Colonic mucosa (tissue), 4 donors: ENCODE data around the gene SPTLC2. TPM values are rescaled to one million over a fixed set of nuclear protein-coding genes. Genes with fewer than 3 reads are reported as not detected.
A peak's percentile ranks its signal among the peaks of the same experiment; 100 is the strongest.

Experiments used
- DNase-seq: peaks from one replicate; pipeline ENCODE4 v3.0.0-alpha.2; 2020
- H3K27ac ChIP-seq: fragments of 200-600 bp; one replicate; pipeline ENCODE4 v1.8.0; 2021
- H3K27me3 ChIP-seq: fragments of 200-600 bp; one replicate; pipeline ENCODE4 v1.8.0; 2021
- H3K36me3 ChIP-seq: fragments of 200-600 bp; one replicate; pipeline ENCODE4 v1.8.0; 2021
- H3K4me1 ChIP-seq: fragments of 200-600 bp; one replicate; pipeline ENCODE4 v1.8.0; 2021; ENCODE audit warnings: mild to moderate bottlenecking
- H3K4me3 ChIP-seq: fragments of 200-600 bp; one replicate; pipeline ENCODE4 v1.8.0; 2021
- H3K9ac ChIP-seq, 2 donors: one replicate each; pipeline ENCODE4 v1.7.0; 2013; ENCODE audit warnings: control low read depth in 2 of 2, low read depth in 2 of 2, low read length in 2 of 2
- H3K9me3 ChIP-seq: fragments of 200-600 bp; one replicate; pipeline ENCODE4 v1.8.0; 2021
- CTCF ChIP-seq: fragments of 200-600 bp; IDR thresholded peaks from one replicate; pipeline ENCODE4 v1.8.0; 2022; ENCODE audit warnings: antibody characterized with exemption, mild to moderate bottlenecking
- intact Hi-C: fragments of 100-400 bp; cut with DNase I; formaldehyde crosslinking; loops from one replicate; pipeline ENCODE4 v1.14.1; 2022
- total RNA-seq, 2 donors: library from RNA; stranded (reverse); fragmentation: NEBNext Ultra II Directional in 1 of 2; extraction: Animal tissue kit (Norgen Biotek cat#: 25700) in 1 of 2; gene quantifications; one replicate each; pipeline ENCODE4 v1.2.1, GENCODE V29; 2021
- donor health status: healthy.
- donor health status: DM: no; HTN: no; CAD: no.
- donor health status: DM: no; HTN: no; CAD: no.

The SPTLC2 gene
- total RNA-seq, 2 donors from 2014 or later, result 68.3 to 70.1 TPM

- peak; percentile 80 for DNase-seq
- peak overlapping the region; percentile 57 for H3K27ac ChIP-seq
- intact Hi-C loops, result no loop called here
- H3K36me3 ChIP-seq, result peaks cover 4% of the 10 kb centered on the region
- no peaks in the 10 kb centered on the region for H3K27me3 ChIP-seq
- H3K4me3 ChIP-seq, result no peak overlapping the region
- no peak overlapping the region for H3K9ac ChIP-seq
- no peaks in the 10 kb centered on the region for H3K9me3 ChIP-seq
- TF ChIP-seq CTCF, result no peak
- H3K4me1 ChIP-seq, result no peaks in the 10 kb centered on the region
Measured at GRCh38 chr14:77470224-77470870, 146.1 kb downstream of the SPTLC2 start.

GRCh38 chr14:77469539-77469938, 146.9 kb downstream of the SPTLC2 start:
- Histone ChIP-seq H3K9me3 (no peaks in the 10 kb centered on the region), H3K9ac (no peak overlapping the region), H3K27me3 (no peaks in the 10 kb centered on the region), H3K27ac (peak overlapping the region; percentile 3), H3K36me3 (peaks cover 4% of the 10 kb centered on the region), H3K4me1 (no peaks in the 10 kb centered on the region), H3K4me3 (no peak overlapping the region)
- TF ChIP-seq CTCF, result no peak
- DNase-seq, result no peak
- intact Hi-C loops, result no loop called here

- no peaks in the 10 kb centered on the region for H3K4me1 ChIP-seq
- TF ChIP-seq CTCF, result no peak
- intact Hi-C loops, result no loop called here
Measured at GRCh38 chr14:77469067-77469505, 147.4 kb downstream of the SPTLC2 start.

GRCh38 chr14:77467801-77468200, 148.6 kb downstream of the SPTLC2 start:
- intact Hi-C loops, result no loop called here
- DNase-seq, result no peak
- Histone ChIP-seq H3K9ac (no peak overlapping the region), H3K4me3 (no peak overlapping the region), H3K9me3 (no peaks in the 10 kb centered on the region), H3K27me3 (no peaks in the 10 kb centered on the region), H3K4me1 (no peaks in the 10 kb centered on the region), H3K27ac (no peak overlapping the region), H3K36me3 (peaks cover 4% of the 10 kb centered on the region)
- no peak for TF ChIP-seq CTCF

More at GRCh38 chr14:77469067-77469505, 147.4 kb downstream of the SPTLC2 start:
- H3K9ac ChIP-seq, result no peak overlapping the region
- H3K27me3 ChIP-seq, result no peaks in the 10 kb centered on the region
- H3K9me3 ChIP-seq, result no peaks in the 10 kb centered on the region
- no peak for DNase-seq
- H3K27ac ChIP-seq, result no peak overlapping the region
- H3K36me3 ChIP-seq, result peaks cover 4% of the 10 kb centered on the region
- H3K4me3 ChIP-seq, result no peak overlapping the region

- DNase-seq, result peak; percentile 85
- peak; percentile 50 for TF ChIP-seq CTCF
- H3K9me3 ChIP-seq, result no peaks in the 10 kb centered on the region
- intact Hi-C loops, result loop anchor here (2.0 to 10.0 kb wide), 2 partner anchors 94 to 246 kb away; partner anchors contain the start of genes ALKBH1 and SLIRP
- peaks cover 7% of the 10 kb centered on the region for H3K36me3 ChIP-seq
- H3K27me3 ChIP-seq, result no peaks in the 10 kb centered on the region
- H3K4me1 ChIP-seq, result peaks cover 6% of the 10 kb centered on the region
- H3K4me3 ChIP-seq, result peak overlapping the region; percentile 92
- peak overlapping the region; percentile 98 for H3K27ac ChIP-seq
- peak overlapping the region; percentile 24 to 97 for H3K9ac ChIP-seq
Measured at GRCh38 chr14:77459072-77459723, 157.2 kb downstream of the SPTLC2 start.
